WTC11 (cell line): ENCODE measurements around the gene NRXN3. TPM values are rescaled to one million over a fixed set of nuclear protein-coding genes. Genes with fewer than 3 reads are reported as not detected.

Source experiments
- ATAC-seq: fragments of 200-7000 bp; cut with Tn5 transposase; 2 replicates; pipeline ENCODE4 v1.10.0; 2021; ENCODE audit warnings: mild to moderate bottlenecking, moderate library complexity
- CTCF ChIA-PET: fragments of 300-600 bp; sonication (Branson Sonifier 250); formaldehyde crosslinking; loops from one replicate; lab custom pipeline; 2021; ENCODE audit warnings: antibody characterized with exemption; lab: Charles Lee
- POLR2A ChIA-PET: fragments of 350-600 bp; sonication (Branson Sonifier 250); formaldehyde crosslinking; loops from one replicate; lab custom pipeline; 2021; ENCODE audit warnings: antibody characterized with exemption; lab: Charles Lee
- DNase-seq: peaks from one replicate; pipeline ENCODE4 v3.0.0; 2021; ENCODE audit warnings: low spot score
- H3K27ac Mint-ChIP-seq: 2 replicates; pipeline ENCODE4 v1.8.0; 2021; ENCODE audit warnings: mixed read lengths
- H3K27me3 Mint-ChIP-seq: 2 replicates; pipeline ENCODE4 v1.8.0; 2021; ENCODE audit warnings: low read depth, mild to moderate bottlenecking, moderate library complexity, mixed read lengths
- H3K36me3 Mint-ChIP-seq: 2 replicates; pipeline ENCODE4 v1.8.0; 2021; ENCODE audit warnings: mixed read lengths
- H3K4me1 Mint-ChIP-seq: 2 replicates; pipeline ENCODE4 v1.8.0; 2022; ENCODE audit warnings: mixed read lengths
- H3K4me3 Mint-ChIP-seq: 2 replicates; pipeline ENCODE4 v1.8.0; 2021; ENCODE audit warnings: mild to moderate bottlenecking, moderate library complexity, mixed read lengths
- H3K9me3 Mint-ChIP-seq: 2 replicates; pipeline ENCODE4 v1.8.0; 2021; ENCODE audit warnings: mixed read lengths
- ATF1 ChIP-seq: sonication (generic); formaldehyde crosslinking; IDR thresholded peaks from 2 replicates; pipeline ENCODE4 v1.8.1; 2023; ENCODE audit warnings: mild to moderate bottlenecking, moderate library complexity, missing genetic modification reagents
- CREM ChIP-seq: sonication (generic); formaldehyde crosslinking; IDR thresholded peaks from 2 replicates; pipeline ENCODE4 v1.8.1; 2022; ENCODE audit warnings: mild to moderate bottlenecking, missing genetic modification reagents, moderate library complexity
- HMGA2 ChIP-seq: fragments of 250-450 bp; sonication (Bioruptor Pico); IDR thresholded peaks from 2 replicates; pipeline ENCODE4 v1.4.0; 2021; ENCODE audit warnings: mild to moderate bottlenecking, moderate library complexity
- KAT7 ChIP-seq: sonication (generic); formaldehyde crosslinking; IDR thresholded peaks from 2 replicates; pipeline ENCODE4 v1.8.1; 2023; ENCODE audit warnings: missing genetic modification reagents, mild to moderate bottlenecking, borderline replicate concordance
- MYBL2 ChIP-seq: sonication (generic); formaldehyde crosslinking; IDR thresholded peaks from 2 replicates; pipeline ENCODE4 v1.8.1; 2023; ENCODE audit warnings: mild to moderate bottlenecking, moderate library complexity, missing genetic modification reagents
- TP53 ChIP-seq: sonication (generic); formaldehyde crosslinking; IDR thresholded peaks from 2 replicates; pipeline ENCODE4 v1.8.1; 2023; ENCODE audit warnings: mild to moderate bottlenecking, missing genetic modification reagents
- ZNF121 ChIP-seq: sonication (generic); formaldehyde crosslinking; IDR thresholded peaks from 2 replicates; pipeline ENCODE4 v1.8.0; 2023; ENCODE audit warnings: missing genetic modification reagents
- ZNF396 ChIP-seq: fragments of 250-450 bp; sonication (Bioruptor Pico); IDR thresholded peaks from 2 replicates; pipeline ENCODE4 v1.8.0; 2021; ENCODE audit warnings: mild to moderate bottlenecking, moderate library complexity, borderline replicate concordance
- ZNF423 ChIP-seq: fragments of 250-450 bp; sonication (Bioruptor Pico); IDR thresholded peaks from 2 replicates; pipeline ENCODE4 v2.1.2; 2022; ENCODE audit warnings: mild to moderate bottlenecking, moderate library complexity
- total RNA-seq: library from RNA; stranded (reverse); gene quantifications from 3 replicates; pipeline ENCODE4 v1.2.3, GENCODE V29; 2021
- TF ChIP-seq, protein P1 (sequence below): sonication (generic); formaldehyde crosslinking; IDR thresholded peaks from 2 replicates; pipeline ENCODE4 v1.8.1; 2022; ENCODE audit warnings: mild to moderate bottlenecking, missing genetic modification reagents, moderate library complexity, borderline replicate concordance
- TF ChIP-seq, protein P2 (sequence below): sonication (generic); formaldehyde crosslinking; IDR thresholded peaks from 2 replicates; pipeline ENCODE4 v1.8.0; 2022; ENCODE audit warnings: mild to moderate bottlenecking, missing genetic modification reagents
- TF ChIP-seq, protein P3 (sequence below): fragments of 200-600 bp; IDR thresholded peaks from 2 replicates; pipeline ENCODE4 v1.8.0; 2022; ENCODE audit warnings: antibody characterized with exemption
- TF ChIP-seq, protein P4 (sequence below): fragments of 250-450 bp; sonication (Bioruptor Pico); conservative IDR thresholded peaks from 2 replicates; pipeline ENCODE4 v1.9.0; 2021; ENCODE audit warnings: mild to moderate bottlenecking
- TF ChIP-seq, protein P5 (sequence below): sonication (generic); formaldehyde crosslinking; IDR thresholded peaks from 2 replicates; pipeline ENCODE4 v1.8.1; 2022; ENCODE audit warnings: mild to moderate bottlenecking, moderate library complexity, missing genetic modification reagents
- TF ChIP-seq, protein P6 (sequence below): sonication (generic); formaldehyde crosslinking; IDR thresholded peaks from 2 replicates; pipeline ENCODE4 v1.8.0; 2023; ENCODE audit warnings: missing genetic modification reagents, mild to moderate bottlenecking, borderline replicate concordance

Gene NRXN3
- total RNA-seq, 1 experiment from 2014 or later: 3.0 TPM

DNA sequence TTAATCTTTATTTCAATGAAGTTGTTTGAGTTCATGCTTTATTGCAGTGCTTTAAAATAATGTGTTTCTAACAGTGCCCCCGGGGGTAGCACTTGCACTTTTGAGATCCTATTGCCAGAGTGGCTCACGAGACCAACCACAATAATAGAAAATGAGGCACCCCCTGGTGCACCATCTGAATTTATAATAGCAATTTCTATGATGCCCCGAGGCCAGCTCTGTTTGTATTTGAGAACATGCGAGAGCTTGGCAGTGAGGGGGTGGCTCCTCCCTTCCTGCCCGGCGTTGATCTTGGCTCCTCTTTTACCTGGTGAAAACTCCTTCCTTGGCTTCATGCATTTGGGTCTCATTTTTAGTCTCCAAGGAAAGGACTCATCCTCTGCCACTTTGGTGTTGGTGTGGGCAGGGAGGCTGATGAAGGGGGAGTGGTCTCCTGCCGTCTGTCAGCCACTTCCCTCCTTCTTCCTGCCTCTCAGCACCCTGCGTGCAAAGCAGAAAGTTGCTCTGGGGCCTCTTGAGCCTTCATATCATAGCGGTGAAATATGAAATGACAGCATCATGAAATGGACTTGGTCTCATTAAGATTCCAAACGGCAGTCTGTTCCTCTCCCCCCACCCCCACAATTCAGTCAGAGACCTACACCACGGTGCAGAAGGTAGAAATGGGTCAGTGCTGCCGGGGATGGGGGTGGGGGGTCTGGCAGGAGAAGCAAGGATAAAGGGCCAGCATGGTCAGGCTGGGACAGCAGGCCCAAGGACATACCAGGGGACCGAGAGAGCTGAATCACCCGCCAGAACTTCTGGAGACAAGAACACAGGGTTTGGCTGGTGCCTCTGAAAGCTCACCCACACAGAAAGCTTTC is 17.7 kb upstream of the NRXN3 start (continued):
- TF ChIP-seq, protein P1, sequence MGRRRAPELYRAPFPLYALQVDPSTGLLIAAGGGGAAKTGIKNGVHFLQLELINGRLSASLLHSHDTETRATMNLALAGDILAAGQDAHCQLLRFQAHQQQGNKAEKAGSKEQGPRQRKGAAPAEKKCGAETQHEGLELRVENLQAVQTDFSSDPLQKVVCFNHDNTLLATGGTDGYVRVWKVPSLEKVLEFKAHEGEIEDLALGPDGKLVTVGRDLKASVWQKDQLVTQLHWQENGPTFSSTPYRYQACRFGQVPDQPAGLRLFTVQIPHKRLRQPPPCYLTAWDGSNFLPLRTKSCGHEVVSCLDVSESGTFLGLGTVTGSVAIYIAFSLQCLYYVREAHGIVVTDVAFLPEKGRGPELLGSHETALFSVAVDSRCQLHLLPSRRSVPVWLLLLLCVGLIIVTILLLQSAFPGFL (CRISPR knock-in tag): no peak

DNA sequence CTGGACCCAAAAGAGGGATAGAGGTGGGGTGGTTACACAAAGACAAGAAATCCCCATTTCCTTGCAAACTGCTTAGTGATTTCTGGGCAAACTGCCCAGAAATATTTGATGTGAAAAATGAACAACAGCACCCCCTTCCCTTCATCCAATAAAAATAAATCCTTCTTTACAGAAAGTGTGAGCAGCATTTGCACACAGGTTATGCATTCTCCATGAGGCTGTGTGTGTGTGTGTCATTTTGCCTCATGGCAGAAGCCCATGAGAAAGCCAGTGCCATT is 17.2 kb upstream of the NRXN3 start:
- no peaks in the 10 kb centered on the region for H3K9me3 Mint-ChIP-seq
- H3K4me1 Mint-ChIP-seq: peaks cover 29% of the 10 kb centered on the region
- TF ChIP-seq, protein P2, sequence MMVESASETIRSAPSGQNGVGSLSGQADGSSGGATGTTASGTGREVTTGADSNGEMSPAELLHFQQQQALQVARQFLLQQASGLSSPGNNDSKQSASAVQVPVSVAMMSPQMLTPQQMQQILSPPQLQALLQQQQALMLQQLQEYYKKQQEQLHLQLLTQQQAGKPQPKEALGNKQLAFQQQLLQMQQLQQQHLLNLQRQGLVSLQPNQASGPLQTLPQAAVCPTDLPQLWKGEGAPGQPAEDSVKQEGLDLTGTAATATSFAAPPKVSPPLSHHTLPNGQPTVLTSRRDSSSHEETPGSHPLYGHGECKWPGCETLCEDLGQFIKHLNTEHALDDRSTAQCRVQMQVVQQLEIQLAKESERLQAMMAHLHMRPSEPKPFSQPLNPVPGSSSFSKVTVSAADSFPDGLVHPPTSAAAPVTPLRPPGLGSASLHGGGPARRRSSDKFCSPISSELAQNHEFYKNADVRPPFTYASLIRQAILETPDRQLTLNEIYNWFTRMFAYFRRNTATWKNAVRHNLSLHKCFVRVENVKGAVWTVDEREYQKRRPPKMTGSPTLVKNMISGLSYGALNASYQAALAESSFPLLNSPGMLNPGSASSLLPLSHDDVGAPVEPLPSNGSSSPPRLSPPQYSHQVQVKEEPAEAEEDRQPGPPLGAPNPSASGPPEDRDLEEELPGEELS (CRISPR knock-in tag): no peak
- TF ChIP-seq ZNF423 (CRISPR knock-in tag): no peak
- TF ChIP-seq, protein P3, sequence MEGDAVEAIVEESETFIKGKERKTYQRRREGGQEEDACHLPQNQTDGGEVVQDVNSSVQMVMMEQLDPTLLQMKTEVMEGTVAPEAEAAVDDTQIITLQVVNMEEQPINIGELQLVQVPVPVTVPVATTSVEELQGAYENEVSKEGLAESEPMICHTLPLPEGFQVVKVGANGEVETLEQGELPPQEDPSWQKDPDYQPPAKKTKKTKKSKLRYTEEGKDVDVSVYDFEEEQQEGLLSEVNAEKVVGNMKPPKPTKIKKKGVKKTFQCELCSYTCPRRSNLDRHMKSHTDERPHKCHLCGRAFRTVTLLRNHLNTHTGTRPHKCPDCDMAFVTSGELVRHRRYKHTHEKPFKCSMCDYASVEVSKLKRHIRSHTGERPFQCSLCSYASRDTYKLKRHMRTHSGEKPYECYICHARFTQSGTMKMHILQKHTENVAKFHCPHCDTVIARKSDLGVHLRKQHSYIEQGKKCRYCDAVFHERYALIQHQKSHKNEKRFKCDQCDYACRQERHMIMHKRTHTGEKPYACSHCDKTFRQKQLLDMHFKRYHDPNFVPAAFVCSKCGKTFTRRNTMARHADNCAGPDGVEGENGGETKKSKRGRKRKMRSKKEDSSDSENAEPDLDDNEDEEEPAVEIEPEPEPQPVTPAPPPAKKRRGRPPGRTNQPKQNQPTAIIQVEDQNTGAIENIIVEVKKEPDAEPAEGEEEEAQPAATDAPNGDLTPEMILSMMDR: no peak
- TF ChIP-seq MYBL2 (CRISPR knock-in tag): no peak
- no peak for TF ChIP-seq CREM (CRISPR knock-in tag)
- TF ChIP-seq KAT7: no peak
- TF ChIP-seq ZNF396: no peak
- TF ChIP-seq HMGA2 (CRISPR knock-in tag): no peak
- no peak for TF ChIP-seq TP53 (CRISPR knock-in tag)
- TF ChIP-seq, protein P4, sequence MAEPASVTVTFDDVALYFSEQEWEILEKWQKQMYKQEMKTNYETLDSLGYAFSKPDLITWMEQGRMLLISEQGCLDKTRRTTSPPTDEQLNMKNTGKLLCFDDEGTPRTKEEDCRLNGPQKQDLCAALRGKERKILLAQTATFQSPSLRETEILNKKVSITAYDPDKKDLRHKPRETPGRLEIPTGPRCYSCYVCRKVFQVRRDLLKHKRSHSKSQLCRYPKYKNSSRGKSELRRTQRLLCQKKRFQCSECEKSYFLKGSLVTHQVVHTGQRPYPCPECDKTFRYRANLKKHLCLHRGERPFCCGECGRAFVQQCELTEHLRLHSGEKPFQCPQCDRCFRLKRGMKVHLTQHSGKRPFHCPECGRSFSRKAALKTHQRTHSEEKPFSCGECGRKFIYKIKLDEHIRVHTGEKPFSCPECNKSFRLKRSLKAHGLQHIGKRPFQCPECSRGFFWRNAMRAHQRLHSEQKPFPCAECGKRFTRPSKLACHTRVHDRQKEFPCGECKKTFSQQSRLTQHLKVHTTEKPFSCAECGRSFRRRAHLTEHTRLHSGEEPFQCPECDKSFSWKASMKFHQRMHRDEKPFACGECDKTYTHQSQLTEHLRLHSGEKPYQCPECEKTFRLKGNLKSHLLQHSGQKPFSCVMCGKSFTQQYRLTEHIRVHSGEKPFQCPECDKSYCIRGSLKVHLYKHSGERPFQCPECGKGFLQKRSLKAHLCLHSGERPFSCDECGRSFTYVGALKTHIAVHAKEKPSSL: no peak
- TF ChIP-seq ZNF121 (CRISPR knock-in tag): no peak
- TF ChIP-seq ATF1 (CRISPR knock-in tag): no peak
- TF ChIP-seq, protein P5, sequence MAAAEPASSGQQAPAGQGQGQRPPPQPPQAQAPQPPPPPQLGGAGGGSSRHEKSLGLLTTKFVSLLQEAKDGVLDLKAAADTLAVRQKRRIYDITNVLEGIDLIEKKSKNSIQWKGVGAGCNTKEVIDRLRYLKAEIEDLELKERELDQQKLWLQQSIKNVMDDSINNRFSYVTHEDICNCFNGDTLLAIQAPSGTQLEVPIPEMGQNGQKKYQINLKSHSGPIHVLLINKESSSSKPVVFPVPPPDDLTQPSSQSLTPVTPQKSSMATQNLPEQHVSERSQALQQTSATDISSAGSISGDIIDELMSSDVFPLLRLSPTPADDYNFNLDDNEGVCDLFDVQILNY (CRISPR knock-in tag): no peak
- TF ChIP-seq, protein P6, sequence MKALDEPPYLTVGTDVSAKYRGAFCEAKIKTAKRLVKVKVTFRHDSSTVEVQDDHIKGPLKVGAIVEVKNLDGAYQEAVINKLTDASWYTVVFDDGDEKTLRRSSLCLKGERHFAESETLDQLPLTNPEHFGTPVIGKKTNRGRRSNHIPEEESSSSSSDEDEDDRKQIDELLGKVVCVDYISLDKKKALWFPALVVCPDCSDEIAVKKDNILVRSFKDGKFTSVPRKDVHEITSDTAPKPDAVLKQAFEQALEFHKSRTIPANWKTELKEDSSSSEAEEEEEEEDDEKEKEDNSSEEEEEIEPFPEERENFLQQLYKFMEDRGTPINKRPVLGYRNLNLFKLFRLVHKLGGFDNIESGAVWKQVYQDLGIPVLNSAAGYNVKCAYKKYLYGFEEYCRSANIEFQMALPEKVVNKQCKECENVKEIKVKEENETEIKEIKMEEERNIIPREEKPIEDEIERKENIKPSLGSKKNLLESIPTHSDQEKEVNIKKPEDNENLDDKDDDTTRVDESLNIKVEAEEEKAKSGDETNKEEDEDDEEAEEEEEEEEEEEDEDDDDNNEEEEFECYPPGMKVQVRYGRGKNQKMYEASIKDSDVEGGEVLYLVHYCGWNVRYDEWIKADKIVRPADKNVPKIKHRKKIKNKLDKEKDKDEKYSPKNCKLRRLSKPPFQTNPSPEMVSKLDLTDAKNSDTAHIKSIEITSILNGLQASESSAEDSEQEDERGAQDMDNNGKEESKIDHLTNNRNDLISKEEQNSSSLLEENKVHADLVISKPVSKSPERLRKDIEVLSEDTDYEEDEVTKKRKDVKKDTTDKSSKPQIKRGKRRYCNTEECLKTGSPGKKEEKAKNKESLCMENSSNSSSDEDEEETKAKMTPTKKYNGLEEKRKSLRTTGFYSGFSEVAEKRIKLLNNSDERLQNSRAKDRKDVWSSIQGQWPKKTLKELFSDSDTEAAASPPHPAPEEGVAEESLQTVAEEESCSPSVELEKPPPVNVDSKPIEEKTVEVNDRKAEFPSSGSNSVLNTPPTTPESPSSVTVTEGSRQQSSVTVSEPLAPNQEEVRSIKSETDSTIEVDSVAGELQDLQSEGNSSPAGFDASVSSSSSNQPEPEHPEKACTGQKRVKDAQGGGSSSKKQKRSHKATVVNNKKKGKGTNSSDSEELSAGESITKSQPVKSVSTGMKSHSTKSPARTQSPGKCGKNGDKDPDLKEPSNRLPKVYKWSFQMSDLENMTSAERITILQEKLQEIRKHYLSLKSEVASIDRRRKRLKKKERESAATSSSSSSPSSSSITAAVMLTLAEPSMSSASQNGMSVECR (CRISPR knock-in tag): no peak
- no peak overlapping the region for H3K4me3 Mint-ChIP-seq
- no peaks in the 10 kb centered on the region for H3K36me3 Mint-ChIP-seq
- DNase-seq (no peak), ATAC-seq (no peak)
- H3K27ac Mint-ChIP-seq: no peak overlapping the region
- ChIA-PET POLR2A (no interaction called here), CTCF (interaction anchor here (1.6 kb wide), 1 partner anchor 131 kb away, joined by 5 read pairs; no protein-coding TSS in a partner anchor)
- H3K27me3 Mint-ChIP-seq: peaks cover 5% of the 10 kb centered on the region; the same call in 1 of the 2 replicates
